ENCODE measurements around the gene OXER1. TPM values are rescaled to one million over a fixed set of nuclear protein-coding genes. Genes with fewer than 3 reads are reported as not detected.

The OXER1 gene
- total RNA-seq, 2 experiments from 2014 or later, result 0.40 TPM; not detected in 1

DNA sequence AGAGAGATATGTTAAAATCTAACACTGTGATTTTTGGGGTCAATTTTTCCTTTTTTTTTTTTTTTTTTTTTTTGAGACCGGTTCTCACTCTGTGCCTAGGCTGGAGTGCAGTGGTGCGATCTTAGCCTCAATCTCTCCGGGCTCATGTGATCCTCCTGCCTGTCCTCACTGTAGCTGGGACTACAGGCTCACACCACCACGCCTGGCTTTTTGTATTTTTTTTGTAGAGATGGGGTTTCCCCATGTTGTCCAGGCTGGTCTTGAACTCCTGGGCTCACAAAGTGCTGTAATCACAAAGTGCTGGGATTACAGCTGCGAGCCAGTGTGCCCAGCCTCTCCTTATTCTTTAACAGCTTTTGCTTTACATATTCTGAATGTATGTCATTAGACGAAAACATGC lies 31.3 kb upstream of the OXER1 start:
- H3K36me3 Mint-ChIP-seq (ENCODE audit: low read depth), result no peaks in the 10 kb centered on the region
- DNase-seq (no peak), ATAC-seq (no peak)
- TF ChIP-seq, protein P1, sequence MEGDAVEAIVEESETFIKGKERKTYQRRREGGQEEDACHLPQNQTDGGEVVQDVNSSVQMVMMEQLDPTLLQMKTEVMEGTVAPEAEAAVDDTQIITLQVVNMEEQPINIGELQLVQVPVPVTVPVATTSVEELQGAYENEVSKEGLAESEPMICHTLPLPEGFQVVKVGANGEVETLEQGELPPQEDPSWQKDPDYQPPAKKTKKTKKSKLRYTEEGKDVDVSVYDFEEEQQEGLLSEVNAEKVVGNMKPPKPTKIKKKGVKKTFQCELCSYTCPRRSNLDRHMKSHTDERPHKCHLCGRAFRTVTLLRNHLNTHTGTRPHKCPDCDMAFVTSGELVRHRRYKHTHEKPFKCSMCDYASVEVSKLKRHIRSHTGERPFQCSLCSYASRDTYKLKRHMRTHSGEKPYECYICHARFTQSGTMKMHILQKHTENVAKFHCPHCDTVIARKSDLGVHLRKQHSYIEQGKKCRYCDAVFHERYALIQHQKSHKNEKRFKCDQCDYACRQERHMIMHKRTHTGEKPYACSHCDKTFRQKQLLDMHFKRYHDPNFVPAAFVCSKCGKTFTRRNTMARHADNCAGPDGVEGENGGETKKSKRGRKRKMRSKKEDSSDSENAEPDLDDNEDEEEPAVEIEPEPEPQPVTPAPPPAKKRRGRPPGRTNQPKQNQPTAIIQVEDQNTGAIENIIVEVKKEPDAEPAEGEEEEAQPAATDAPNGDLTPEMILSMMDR (IDR thresholded peaks at IDR 0.05), result no peak
- CTCF ChIA-PET, result interaction anchor here (1.5 to 2.1 kb wide), 3 partner anchors 10 to 33 kb away, joined by 3 to 9 read pairs (median 7); no protein-coding TSS in a partner anchor
- POLR2A ChIA-PET, result interaction anchor here (6.3 kb wide), 1 partner anchor 16 kb away, joined by 45 read pairs; no protein-coding TSS in a partner anchor
- intact Hi-C loops (cut with micrococcal nuclease), result no loop called here
- peaks cover 25% of the 10 kb centered on the region for H3K27me3 Mint-ChIP-seq
- no peaks in the 10 kb centered on the region for H3K9me3 Mint-ChIP-seq
- peaks cover 40% of the 10 kb centered on the region for H3K4me1 Mint-ChIP-seq (ENCODE audit: low read depth)
- H3K4me3 Mint-ChIP-seq, result no peak overlapping the region
- H3K27ac Mint-ChIP-seq, result no peak overlapping the region

DNA sequence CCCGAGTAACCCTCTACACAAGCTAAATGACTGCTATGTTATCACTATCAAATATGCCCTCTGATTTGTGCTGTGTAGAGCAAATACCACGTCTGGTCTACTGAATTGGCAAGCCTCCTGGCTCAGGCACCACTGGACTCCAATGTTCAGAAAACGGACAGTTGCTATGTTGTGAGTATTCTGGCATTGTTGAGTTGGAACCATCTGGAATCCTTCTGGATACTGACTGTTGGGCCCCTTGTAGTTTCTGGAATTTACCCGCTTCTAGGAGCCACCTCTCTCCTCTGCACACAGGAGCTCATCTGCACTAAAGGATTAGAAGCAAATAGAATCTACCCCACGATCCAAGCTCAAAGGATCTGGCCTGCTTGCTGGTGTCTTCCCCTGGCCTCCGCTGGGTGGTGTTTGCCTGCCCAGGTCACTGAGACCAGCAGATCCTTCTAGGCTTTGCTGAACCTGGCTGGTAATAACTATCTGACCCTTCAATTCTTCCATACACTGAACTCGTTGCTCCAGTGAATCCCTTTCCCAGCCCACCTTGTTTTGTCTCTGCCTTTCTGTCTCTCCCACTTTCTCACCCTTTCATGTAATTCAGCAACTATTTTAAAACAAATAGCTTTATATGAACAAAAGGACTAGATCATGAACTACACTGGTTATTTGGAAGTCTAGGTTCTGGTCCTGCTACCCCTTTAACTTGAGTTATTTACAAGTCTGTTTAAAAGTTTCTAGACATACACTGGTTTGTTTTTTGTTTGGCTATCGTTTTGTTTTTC lies 30.5 kb upstream of the OXER1 start:
- ATAC-seq, result no peak
- Mint-ChIP-seq H3K4me3 (no peak overlapping the region), H3K9me3 (no peaks in the 10 kb centered on the region), H3K4me1 (ENCODE audit: low read depth) (peaks cover 40% of the 10 kb centered on the region), H3K36me3 (ENCODE audit: low read depth) (no peaks in the 10 kb centered on the region), H3K27ac (no peak overlapping the region), H3K27me3 (peaks cover 32% of the 10 kb centered on the region)
- TF ChIP-seq, protein P1 (IDR thresholded peaks at IDR 0.05), result no peak
- intact Hi-C loops (cut with micrococcal nuclease), result no loop called here
- CTCF ChIA-PET, result interaction anchor here (1.5 to 1.8 kb wide), 2 partner anchors 11 to 16 kb away, joined by 3 to 6 read pairs; no protein-coding TSS in a partner anchor
- DNase-seq, result no peak
- POLR2A ChIA-PET, result interaction anchor here (0.6 to 6.3 kb wide), 3 partner anchors 17 to 165 kb away, joined by 3 to 45 read pairs (median 3); no protein-coding TSS in a partner anchor

DNA sequence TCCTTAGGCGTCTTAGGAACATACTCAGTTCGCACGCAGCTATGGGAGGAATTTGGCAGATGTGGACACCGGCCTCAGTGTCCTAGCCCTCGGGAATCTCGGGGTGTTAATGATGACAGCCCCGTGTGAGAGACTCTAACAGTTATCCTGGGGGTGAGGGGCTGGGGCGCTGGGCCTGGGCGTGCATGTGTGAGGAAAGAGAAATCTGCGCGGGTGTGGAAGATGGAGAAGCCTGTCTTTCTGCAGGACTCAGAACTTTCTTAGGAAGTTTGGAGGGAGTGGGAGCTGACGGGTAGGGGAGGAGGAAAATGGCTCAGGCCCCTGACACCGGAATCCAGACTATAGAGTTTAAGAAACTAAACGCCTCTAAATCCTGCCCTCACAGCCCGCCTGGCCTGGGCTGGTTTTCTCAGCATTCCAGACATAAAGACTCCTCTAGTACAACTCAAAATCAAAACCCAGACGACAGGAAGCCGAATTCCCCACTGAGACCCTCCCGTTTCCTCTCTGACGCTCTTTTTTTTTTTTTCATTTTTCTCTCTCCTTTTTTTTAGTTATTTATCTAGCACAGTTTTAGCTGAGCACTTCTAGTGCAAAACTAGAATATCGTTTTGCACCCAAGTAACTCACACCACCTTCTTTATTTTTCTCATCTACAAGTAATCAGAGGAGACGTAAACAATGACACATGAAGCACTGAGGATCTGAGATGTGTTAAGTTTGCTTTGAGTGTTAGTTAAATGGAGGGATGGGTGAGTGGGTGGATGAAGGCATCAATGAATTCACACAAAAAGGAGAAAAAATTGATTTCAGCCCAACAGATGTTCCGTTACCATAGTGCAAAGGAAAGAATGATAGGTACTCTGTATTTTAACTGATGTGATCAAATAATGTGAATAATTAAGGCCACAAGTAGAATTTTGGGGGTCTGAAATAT lies 29.7 kb upstream of the OXER1 start:
- Mint-ChIP-seq H3K9me3 (no peaks in the 10 kb centered on the region), H3K27me3 (peaks cover 33% of the 10 kb centered on the region), H3K4me3 (peak overlapping the region; percentile 54), H3K4me1 (ENCODE audit: low read depth) (peaks cover 40% of the 10 kb centered on the region), H3K27ac (no peak overlapping the region), H3K36me3 (ENCODE audit: low read depth) (no peaks in the 10 kb centered on the region)
- TF ChIP-seq, protein P1 (IDR thresholded peaks at IDR 0.05), result no peak
- intact Hi-C loops (cut with micrococcal nuclease), result no loop called here
- DNase-seq, result no peak
- POLR2A ChIA-PET, result interaction anchor here (1.2 to 6.3 kb wide), 2 partner anchors 17 to 130 kb away, joined by 3 to 45 read pairs; no protein-coding TSS in a partner anchor
- ATAC-seq, result peak; percentile 12
- CTCF ChIA-PET, result interaction anchor here (1.0 to 1.8 kb wide), 2 partner anchors 12 to 17 kb away, joined by 3 to 6 read pairs; no protein-coding TSS in a partner anchor

DNA sequence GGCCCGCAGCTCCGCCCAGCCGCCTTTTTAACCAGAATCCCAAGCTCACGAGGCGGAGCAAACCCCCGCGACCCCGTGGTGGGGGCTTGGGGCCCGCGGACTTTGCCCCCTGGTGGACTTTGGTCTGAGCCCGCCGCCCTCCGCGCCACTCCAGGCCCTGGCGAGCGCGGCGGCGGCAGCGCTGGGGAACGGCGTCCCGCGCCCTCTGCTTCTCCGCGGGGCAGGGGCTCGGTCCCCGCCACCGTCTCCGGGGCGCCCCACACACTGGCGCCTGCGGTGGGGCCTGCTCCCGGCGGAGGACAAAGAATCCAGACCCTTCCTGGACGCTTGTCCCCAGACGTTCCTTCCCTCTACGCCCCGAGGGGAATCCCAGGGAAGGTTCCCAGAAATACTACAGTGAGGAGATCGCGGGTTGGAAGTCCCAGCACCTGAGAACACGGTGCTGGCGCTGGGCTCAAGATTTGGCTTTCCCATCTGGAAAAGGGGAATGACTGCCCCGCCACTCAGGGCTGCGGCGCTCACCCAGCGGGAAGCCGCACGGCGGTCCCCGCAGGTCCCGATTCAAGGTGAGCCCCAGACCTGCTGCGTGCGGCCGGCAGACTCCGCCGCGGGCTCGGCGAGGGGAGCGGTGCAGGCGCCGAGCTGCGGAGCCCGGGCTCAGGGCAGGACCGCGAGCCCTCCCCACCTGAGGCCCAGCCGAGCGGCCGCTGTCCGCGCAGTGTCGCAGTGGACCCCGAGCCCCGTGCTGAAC lies 28.8 kb upstream of the OXER1 start, which contains the start of gene HAAO:
HAAO (minus strand) TSS at position 1 of the 751 bp plus-strand sequence. CDS start 47 bp downstream, outside the sequence.
- H3K27ac Mint-ChIP-seq, result peak within 1 kb of the TSS; percentile 47
- TF ChIP-seq, protein P1 (IDR thresholded peaks at IDR 0.05), result no peak
- ChIA-PET CTCF (interaction anchor here (0.7 to 1.8 kb wide), 5 partner anchors 13 to 36 kb away, joined by 3 to 7 read pairs (median 4); no protein-coding TSS in a partner anchor), POLR2A (interaction anchor here (6.3 kb wide), 1 partner anchor 18 kb away, joined by 45 read pairs; no protein-coding TSS in a partner anchor)
- intact Hi-C loops (cut with micrococcal nuclease), result no loop called here
- peaks cover 36% of the 10 kb centered on the region for H3K27me3 Mint-ChIP-seq
- peak within 1 kb of the TSS; percentile 73 for H3K4me3 Mint-ChIP-seq
- no peaks in the 10 kb centered on the region for H3K9me3 Mint-ChIP-seq
- peaks cover 46% of the 10 kb centered on the region for H3K4me1 Mint-ChIP-seq (ENCODE audit: low read depth)
- DNase-seq (no peak), ATAC-seq (peak; percentile 21)
- H3K36me3 Mint-ChIP-seq (ENCODE audit: low read depth), result no peaks in the 10 kb centered on the region
